SK-N-SH (cell line): ENCODE measurements around the gene PTPRG. TPM values are rescaled to one million over a fixed set of nuclear protein-coding genes. Genes with fewer than 3 reads are reported as not detected.

ENCODE experiments used
- CTCF ChIA-PET: fragments of 300-600, 350-600 bp; formaldehyde crosslinking; extraction: SDS; loops from one replicate; lab custom pipeline; 2021; lab: Yijun Ruan, JAX
- POLR2A ChIA-PET: fragments of 350-600 bp; sonication (Branson Sonifier 250); formaldehyde crosslinking; extraction: SDS; loops from one replicate; lab custom pipeline; 2020; ENCODE audit warnings: antibody characterized with exemption, inconsistent platforms; lab: Yijun Ruan, JAX
- DNase-seq: peaks from one replicate; pipeline ENCODE4 v3.0.0; 2012
- H2AFZ ChIP-seq: fragments of 200-600 bp; sonication (generic); 2 replicates; pipeline ENCODE4 v1.8.1; 2016; ENCODE audit warnings: antibody characterized with exemption, mild to moderate bottlenecking, low read depth
- H3F3A ChIP-seq: fragments of 200-600 bp; sonication (generic); replicated peaks from 2 replicates; pipeline ENCODE3; 2016; ENCODE audit warnings: antibody characterized with exemption, mild to moderate bottlenecking; ENCODE audit not compliant: insufficient read depth
- H3K27ac ChIP-seq, 2 experiments: fragments of 200-500 bp in 1 of 2; fragments of 200-600 bp in 1 of 2; sonication (Bioruptor generic) in 1 of 2; sonication (generic), shearing (Covaris generic) in 1 of 2; 2 replicates each; pipeline versions ENCODE4 v1.5.1 to v1.6.1; 2014 to 2016; ENCODE audit warnings: low read depth in 2 of 2, inconsistent platforms in 1 of 2, low read length in 1 of 2, mild to moderate bottlenecking in 1 of 2, mixed read lengths in 1 of 2
- H3K27me3 ChIP-seq: fragments of 200-600 bp; sonication (generic), shearing (Covaris generic); 2 replicates; pipeline ENCODE4 v1.6.1; 2016; ENCODE audit warnings: mixed run types; ENCODE audit not compliant: insufficient read depth
- H3K36me3 ChIP-seq, 2 experiments: fragments of 200-500 bp in 1 of 2; fragments of 200-600 bp in 1 of 2; sonication (Bioruptor generic) in 1 of 2; sonication (generic) in 1 of 2; replicated peaks in 1 of 2; 2 replicates each; pipeline versions ENCODE3 to v1.5.1; 2014 to 2016; ENCODE audit warnings: low read length in 1 of 2, mild to moderate bottlenecking in 1 of 2; ENCODE audit not compliant: insufficient read depth in 2 of 2, control insufficient read depth in 1 of 2
- H3K4me1 ChIP-seq, 2 experiments: fragments of 200-500 bp in 1 of 2; fragments of 200-600 bp in 1 of 2; sonication (Bioruptor generic) in 1 of 2; sonication (generic), shearing (Covaris generic) in 1 of 2; 2 replicates each; pipeline versions ENCODE4 v1.5.1 to v1.6.1; 2014 to 2016; ENCODE audit warnings: low read depth in 1 of 2, low read length in 1 of 2, mixed run types in 1 of 2; ENCODE audit not compliant: insufficient read depth in 2 of 2, control insufficient read depth in 1 of 2
- H3K4me2 ChIP-seq: fragments of 200-600 bp; sonication (generic), shearing (Covaris generic); 2 replicates; pipeline ENCODE4 v1.6.1; 2017; ENCODE audit warnings: mixed run types
- H3K4me3 ChIP-seq, 2 experiments: fragments of 200-500 bp in 1 of 2; fragments of 200-600 bp in 1 of 2; sonication (Bioruptor generic) in 1 of 2; sonication (generic), shearing (Covaris generic) in 1 of 2; 2 replicates each; pipeline versions ENCODE4 v1.5.1 to v1.8.1; 2014 to 2016; ENCODE audit warnings: low read depth in 2 of 2, inconsistent platforms in 1 of 2, low read length in 1 of 2, mild to moderate bottlenecking in 1 of 2, mixed read lengths in 1 of 2, moderate library complexity in 1 of 2
- H3K79me2 ChIP-seq: fragments of 200-600 bp; sonication (generic); 2 replicates; pipeline ENCODE4 v1.8.1; 2017; ENCODE audit warnings: mild to moderate bottlenecking; ENCODE audit not compliant: insufficient read depth
- H3K9ac ChIP-seq: fragments of 200-600 bp; sonication (generic); 2 replicates; pipeline ENCODE4 v1.6.1; 2017; ENCODE audit warnings: mixed run types
- H3K9me2 ChIP-seq: fragments of 200-600 bp; sonication (generic); 2 replicates; pipeline ENCODE4 v1.6.1; 2017; ENCODE audit warnings: mixed run types
- H3K9me3 ChIP-seq: fragments of 200-600 bp; sonication (generic); 2 replicates; pipeline ENCODE4 v1.6.1; 2017; ENCODE audit warnings: mixed run types, mild to moderate bottlenecking, moderate library complexity
- H4K20me1 ChIP-seq: fragments of 200-600 bp; sonication (generic); 2 replicates; pipeline ENCODE4 v1.6.1; 2017; ENCODE audit warnings: mild to moderate bottlenecking, mixed run types; ENCODE audit not compliant: insufficient read depth
- ELF1 ChIP-seq: IDR thresholded peaks from 2 replicates; pipeline ENCODE4 v1.4.0; 2012
- FOSL2 ChIP-seq: IDR thresholded peaks from 2 replicates; pipeline ENCODE4 v1.4.0; 2012; ENCODE audit warnings: low read depth, mild to moderate bottlenecking, moderate library complexity, borderline replicate concordance
- FOXJ3 ChIP-seq: sonication (generic); formaldehyde crosslinking; IDR thresholded peaks from 2 replicates; pipeline ENCODE4 v1.5.1; 2020; ENCODE audit warnings: mild to moderate bottlenecking, missing genetic modification reagents
- FOXM1 ChIP-seq: IDR thresholded peaks from 2 replicates; pipeline ENCODE4 v1.4.0; 2012; ENCODE audit warnings: low read depth, mild to moderate bottlenecking
- JUND ChIP-seq: IDR thresholded peaks from 2 replicates; pipeline ENCODE4 v1.4.0; 2012
- MAX ChIP-seq: IDR thresholded peaks from 2 replicates; pipeline ENCODE4 v1.4.0; 2012; ENCODE audit warnings: low read depth
- MEF2A ChIP-seq: IDR thresholded peaks from 2 replicates; pipeline ENCODE4 v1.4.0; 2012; ENCODE audit warnings: low read depth, borderline replicate concordance
- NFIC ChIP-seq: IDR thresholded peaks from 2 replicates; pipeline ENCODE4 v1.4.0; 2012; ENCODE audit warnings: borderline replicate concordance
- POLR2AphosphoS5 ChIP-seq: IDR thresholded peaks from 2 replicates; pipeline ENCODE4 v1.6.1; 2012; ENCODE audit warnings: low read depth, low read length
- RCOR1 ChIP-seq: fragments of 150-350 bp; IDR thresholded peaks from 2 replicates; pipeline ENCODE4 v1.6.1; 2017; ENCODE audit warnings: antibody characterized with exemption, low read length
- RXRA ChIP-seq: IDR thresholded peaks from 2 replicates; pipeline ENCODE4 v1.4.0; 2012; ENCODE audit warnings: low read depth, mild to moderate bottlenecking, borderline replicate concordance
- WGBS: methylation state at CpG from one replicate; pipeline ENCODE4 v1.1.6; 2017; ENCODE audit warnings: low lambda C conversion rate; 5-methylcytosine and 5-hydroxymethylcytosine counted together
- polyA plus RNA-seq, 3 experiments: library from polyadenylated mRNA; depleted of rRNA; stranded (reverse); fragments of >200 nt; gene quantifications; 2 replicates each; pipeline ENCODE4 v1.2.3, GENCODE V29; 2012
- TF ChIP-seq, protein P1 (sequence below): fragments of 150-350 bp; IDR thresholded peaks from 2 replicates; pipeline ENCODE4 v1.6.1; 2017; ENCODE audit warnings: antibody characterized with exemption, low read length, low read depth, borderline replicate concordance
- TF ChIP-seq, protein P2 (sequence below): fragments of 150-350 bp; IDR thresholded peaks from 2 replicates; pipeline ENCODE4 v1.6.1; 2016; ENCODE audit warnings: mild to moderate bottlenecking, low read depth, low read length

Gene PTPRG
- polyA plus RNA-seq, 1 of the 3 experiments (the other 2 are of a cell fraction) = 14.1 TPM

- TF ChIP-seq MEF2A (no peak), FOXJ3 (peak; percentile 82; the same call in 1 of the 2 replicates), RCOR1 (peak; percentile 91), JUND (no peak), FOSL2 (no peak), MAX (no peak), ELF1 (no peak), NFIC (no peak)
- TF ChIP-seq, protein P1, sequence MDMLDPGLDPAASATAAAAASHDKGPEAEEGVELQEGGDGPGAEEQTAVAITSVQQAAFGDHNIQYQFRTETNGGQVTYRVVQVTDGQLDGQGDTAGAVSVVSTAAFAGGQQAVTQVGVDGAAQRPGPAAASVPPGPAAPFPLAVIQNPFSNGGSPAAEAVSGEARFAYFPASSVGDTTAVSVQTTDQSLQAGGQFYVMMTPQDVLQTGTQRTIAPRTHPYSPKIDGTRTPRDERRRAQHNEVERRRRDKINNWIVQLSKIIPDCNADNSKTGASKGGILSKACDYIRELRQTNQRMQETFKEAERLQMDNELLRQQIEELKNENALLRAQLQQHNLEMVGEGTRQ = no peak
Observed at GRCh38 chr3:61811652-61812051, 250.3 kb downstream of the PTPRG start (continued).

- no peaks in the 10 kb centered on the region; the same call in 1 of the 2 replicates for H3K79me2 ChIP-seq
- no peaks in the 10 kb centered on the region for H3K36me3 ChIP-seq
- no peak overlapping the region for H2AFZ ChIP-seq
- H3K9me2 ChIP-seq = no peaks in the 10 kb centered on the region
- POLR2A ChIA-PET = no interaction called here
- no peaks in the 10 kb centered on the region for H3K27me3 ChIP-seq
- H3K27ac ChIP-seq = no peak overlapping the region
- no peaks in the 10 kb centered on the region for H3F3A ChIP-seq
- peaks cover 5% of the 10 kb centered on the region; the same call in 1 of the 2 replicates for H4K20me1 ChIP-seq
- H3K9me3 ChIP-seq = no peaks in the 10 kb centered on the region
- WGBS = 55% methylated on average over 4 of the region's 4 CpGs
- no peak for DNase-seq
- peaks cover 0 to 21% of the 10 kb centered on the region in 2 experiments; a peak in 2 of 4 replicates for H3K4me1 ChIP-seq
- CTCF ChIA-PET = no interaction called here
- no peak overlapping the region for H3K4me3 ChIP-seq
- H3K9ac ChIP-seq = no peak overlapping the region
- H3K4me2 ChIP-seq = no peak overlapping the region
- no peak for TF ChIP-seq MAX
Observed at GRCh38 chr3:61812085-61812484, 250.7 kb downstream of the PTPRG start.

- ChIA-PET POLR2A (no interaction called here), CTCF (no interaction called here)
- Histone ChIP-seq H3K4me3 (no peak overlapping the region), H3K9me3 (no peaks in the 10 kb centered on the region), H3K79me2 (no peaks in the 10 kb centered on the region; the same call in 1 of the 2 replicates), H3K4me2 (no peak overlapping the region), H3K9me2 (no peaks in the 10 kb centered on the region), H4K20me1 (peaks cover 5% of the 10 kb centered on the region; the same call in 1 of the 2 replicates), H3K4me1 (peaks cover 0 to 21% of the 10 kb centered on the region in 2 experiments; a peak in 2 of 4 replicates), H3K9ac (no peak overlapping the region), H3K27me3 (no peaks in the 10 kb centered on the region), H3K36me3 (no peaks in the 10 kb centered on the region), H2AFZ (no peak overlapping the region), H3K27ac (no peak overlapping the region), H3F3A (no peaks in the 10 kb centered on the region)
- no peak for TF ChIP-seq NFIC
- no peak for TF ChIP-seq POLR2AphosphoS5
- no peak for TF ChIP-seq ELF1
- TF ChIP-seq, protein P2, sequence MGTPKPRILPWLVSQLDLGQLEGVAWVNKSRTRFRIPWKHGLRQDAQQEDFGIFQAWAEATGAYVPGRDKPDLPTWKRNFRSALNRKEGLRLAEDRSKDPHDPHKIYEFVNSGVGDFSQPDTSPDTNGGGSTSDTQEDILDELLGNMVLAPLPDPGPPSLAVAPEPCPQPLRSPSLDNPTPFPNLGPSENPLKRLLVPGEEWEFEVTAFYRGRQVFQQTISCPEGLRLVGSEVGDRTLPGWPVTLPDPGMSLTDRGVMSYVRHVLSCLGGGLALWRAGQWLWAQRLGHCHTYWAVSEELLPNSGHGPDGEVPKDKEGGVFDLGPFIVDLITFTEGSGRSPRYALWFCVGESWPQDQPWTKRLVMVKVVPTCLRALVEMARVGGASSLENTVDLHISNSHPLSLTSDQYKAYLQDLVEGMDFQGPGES = no peak
- TF ChIP-seq FOXM1 = no peak
- no peak for TF ChIP-seq MAX
- no peak for TF ChIP-seq RXRA
- WGBS = 97% methylated on average over 3 of the region's 3 CpGs
- no peak for DNase-seq
Observed at GRCh38 chr3:61812517-61812916, 251.1 kb downstream of the PTPRG start.
